ENCODE data around the gene ST6GALNAC3. TPM values are rescaled to one million over a fixed set of nuclear protein-coding genes. Genes with fewer than 3 reads are reported as not detected.

The ST6GALNAC3 gene
- total and polyA plus RNA-seq, 2 donors from 2014 or later, result 8.8 to 15.8 TPM

DNA sequence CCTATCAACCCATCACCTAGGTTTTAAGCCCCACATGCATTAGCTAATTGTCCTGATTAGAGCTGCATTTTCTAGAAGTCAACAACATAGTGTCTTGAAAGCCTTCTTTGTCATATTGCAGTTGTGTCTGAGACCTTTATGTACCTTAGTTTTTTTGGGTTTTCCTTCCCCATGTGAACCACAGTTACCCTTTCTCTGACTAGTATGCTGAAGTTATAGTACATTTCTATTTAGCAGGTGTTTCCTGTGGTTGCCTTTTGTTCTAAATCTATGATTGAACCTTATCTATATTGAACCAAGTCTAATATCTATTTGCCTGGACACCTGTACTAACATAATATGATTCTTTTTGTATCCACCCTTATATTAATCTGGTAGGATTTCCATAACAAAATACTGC lies 135.6 kb downstream of the ST6GALNAC3 start:
- H3K9ac ChIP-seq (ENCODE audit: low read length in 3 of 3), result no peak overlapping the region
- no peaks in the 10 kb centered on the region for H3K27me3 ChIP-seq (ENCODE audit: control insufficient read depth, insufficient read depth, low read length)
- FAIRE-seq (no peak), DNase-seq (no peak)
- H3K4me3 ChIP-seq (ENCODE audit: low read length in 3 of 3), result no peak overlapping the region
- TF ChIP-seq, protein P1, sequence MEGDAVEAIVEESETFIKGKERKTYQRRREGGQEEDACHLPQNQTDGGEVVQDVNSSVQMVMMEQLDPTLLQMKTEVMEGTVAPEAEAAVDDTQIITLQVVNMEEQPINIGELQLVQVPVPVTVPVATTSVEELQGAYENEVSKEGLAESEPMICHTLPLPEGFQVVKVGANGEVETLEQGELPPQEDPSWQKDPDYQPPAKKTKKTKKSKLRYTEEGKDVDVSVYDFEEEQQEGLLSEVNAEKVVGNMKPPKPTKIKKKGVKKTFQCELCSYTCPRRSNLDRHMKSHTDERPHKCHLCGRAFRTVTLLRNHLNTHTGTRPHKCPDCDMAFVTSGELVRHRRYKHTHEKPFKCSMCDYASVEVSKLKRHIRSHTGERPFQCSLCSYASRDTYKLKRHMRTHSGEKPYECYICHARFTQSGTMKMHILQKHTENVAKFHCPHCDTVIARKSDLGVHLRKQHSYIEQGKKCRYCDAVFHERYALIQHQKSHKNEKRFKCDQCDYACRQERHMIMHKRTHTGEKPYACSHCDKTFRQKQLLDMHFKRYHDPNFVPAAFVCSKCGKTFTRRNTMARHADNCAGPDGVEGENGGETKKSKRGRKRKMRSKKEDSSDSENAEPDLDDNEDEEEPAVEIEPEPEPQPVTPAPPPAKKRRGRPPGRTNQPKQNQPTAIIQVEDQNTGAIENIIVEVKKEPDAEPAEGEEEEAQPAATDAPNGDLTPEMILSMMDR (IDR thresholded peaks at IDR 0.05; ENCODE audit: borderline replicate concordance, extremely low read depth, insufficient read depth), result no peak
- no peaks in the 10 kb centered on the region for H3K36me3 ChIP-seq (ENCODE audit: control insufficient read depth in 2 of 3, insufficient read depth in 3 of 3, low read length in 3 of 3)
- H3K27ac ChIP-seq (ENCODE audit: low read depth in 2 of 2, low read length in 2 of 2), result no peak overlapping the region
- no peaks in the 10 kb centered on the region for H3K9me3 ChIP-seq (ENCODE audit: control insufficient read depth in 2 of 3, insufficient read depth in 1 of 3, low read length in 3 of 3)
- H3K4me1 ChIP-seq (ENCODE audit: control insufficient read depth in 2 of 3, insufficient read depth in 2 of 3, low read depth in 1 of 3, low read length in 3 of 3), result peaks cover 0 to 2% (median 0%) of the 10 kb centered on the region in 3 donors
- intact Hi-C loops (cut with DNase I), result no loop called here

DNA sequence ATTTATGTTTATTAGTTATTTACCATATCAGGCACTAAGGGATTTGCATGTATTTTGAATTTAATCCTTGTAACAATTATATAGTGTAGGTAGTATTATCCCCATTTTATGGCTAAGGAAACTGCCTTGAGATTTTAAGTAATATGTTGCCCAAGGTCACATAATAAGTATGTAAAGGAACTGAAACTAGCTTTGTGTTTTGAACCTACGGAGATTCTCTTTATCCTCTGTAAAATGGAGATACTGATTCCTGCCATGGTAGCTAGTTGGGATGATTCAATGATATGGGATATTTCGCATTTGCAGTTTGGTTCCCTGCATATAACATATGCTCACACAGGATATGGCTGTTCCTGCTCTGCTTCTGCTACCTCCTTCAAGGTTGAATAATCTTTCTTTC lies 144.3 kb downstream of the ST6GALNAC3 start:
- FAIRE-seq, result no peak
- TF ChIP-seq, protein P1 (IDR thresholded peaks at IDR 0.05; ENCODE audit: borderline replicate concordance, extremely low read depth, insufficient read depth), result no peak

DNA sequence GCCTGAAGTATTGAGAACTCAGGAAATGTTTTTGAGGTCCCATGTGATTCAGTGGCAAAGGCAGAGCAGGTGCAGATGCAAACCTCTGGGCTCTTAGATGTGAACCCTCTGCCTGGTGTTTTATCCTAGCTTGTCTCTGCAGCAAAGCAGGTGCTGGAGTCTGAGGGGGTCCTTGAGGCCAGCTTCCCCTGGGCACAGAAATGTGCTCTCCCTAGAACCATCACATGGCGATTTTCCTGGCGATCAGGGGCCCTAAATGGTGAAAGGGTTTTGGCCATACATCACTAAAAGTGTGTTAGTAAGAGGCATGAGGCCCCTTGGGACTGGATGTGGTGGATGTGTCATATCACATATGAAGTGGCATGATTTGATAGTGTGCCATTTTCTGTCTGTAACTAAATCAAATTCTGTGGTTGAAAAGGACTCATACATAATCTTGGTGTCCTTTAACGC lies 144.8 kb downstream of the ST6GALNAC3 start:
- no peaks in the 10 kb centered on the region for H3K9me3 ChIP-seq (ENCODE audit: control insufficient read depth in 2 of 3, insufficient read depth in 1 of 3, low read length in 3 of 3)
- no peaks in the 10 kb centered on the region for H3K4me1 ChIP-seq (ENCODE audit: control insufficient read depth in 2 of 3, insufficient read depth in 2 of 3, low read depth in 1 of 3, low read length in 3 of 3)
- DNase-seq (no peak), FAIRE-seq (no peak)
- no peak overlapping the region for H3K4me3 ChIP-seq (ENCODE audit: low read length in 3 of 3)
- no peak overlapping the region for H3K9ac ChIP-seq (ENCODE audit: low read length in 3 of 3)
- intact Hi-C loops (cut with DNase I), result no loop called here
- H3K27ac ChIP-seq (ENCODE audit: low read depth in 2 of 2, low read length in 2 of 2), result no peak overlapping the region
- no peaks in the 10 kb centered on the region for H3K27me3 ChIP-seq (ENCODE audit: control insufficient read depth, insufficient read depth, low read length)
- TF ChIP-seq, protein P1 (IDR thresholded peaks at IDR 0.05; ENCODE audit: borderline replicate concordance, extremely low read depth, insufficient read depth), result no peak
- H3K36me3 ChIP-seq (ENCODE audit: control insufficient read depth in 2 of 3, insufficient read depth in 3 of 3, low read length in 3 of 3), result no peaks in the 10 kb centered on the region

More for the DNA sequence above, 144.3 kb downstream of the ST6GALNAC3 start:
- intact Hi-C loops (cut with DNase I), result no loop called here
- no peaks in the 10 kb centered on the region for H3K9me3 ChIP-seq (ENCODE audit: control insufficient read depth in 2 of 3, insufficient read depth in 1 of 3, low read length in 3 of 3)
- H3K27me3 ChIP-seq (ENCODE audit: control insufficient read depth, insufficient read depth, low read length), result no peaks in the 10 kb centered on the region
- no peak overlapping the region for H3K27ac ChIP-seq (ENCODE audit: low read depth in 2 of 2, low read length in 2 of 2)
- H3K4me1 ChIP-seq (ENCODE audit: control insufficient read depth in 2 of 3, insufficient read depth in 2 of 3, low read depth in 1 of 3, low read length in 3 of 3), result no peaks in the 10 kb centered on the region
- no peak for DNase-seq
- no peaks in the 10 kb centered on the region for H3K36me3 ChIP-seq (ENCODE audit: control insufficient read depth in 2 of 3, insufficient read depth in 3 of 3, low read length in 3 of 3)
- no peak overlapping the region for H3K4me3 ChIP-seq (ENCODE audit: low read length in 3 of 3)
- no peak overlapping the region for H3K9ac ChIP-seq (ENCODE audit: low read length in 3 of 3)

DNA sequence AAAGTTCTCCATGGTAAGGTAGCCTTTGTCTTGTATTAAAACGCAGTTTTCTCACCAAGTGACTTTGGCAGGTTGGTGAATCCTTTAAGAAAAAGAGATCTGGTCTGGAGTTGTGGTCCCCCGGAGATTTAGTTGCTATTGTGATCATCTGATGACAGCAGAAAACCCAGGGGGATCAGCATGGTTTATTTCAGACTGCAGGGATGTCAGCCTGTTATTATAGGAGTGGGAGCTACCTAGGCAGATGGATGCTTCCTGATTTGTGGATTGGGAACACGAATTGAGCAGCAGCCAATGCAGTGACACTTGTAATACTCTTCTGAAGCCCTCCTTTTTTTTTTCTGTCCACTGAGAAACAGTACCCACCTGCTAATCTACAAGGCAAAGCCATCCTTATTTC lies 150.2 kb downstream of the ST6GALNAC3 start:
- H3K27me3 ChIP-seq (ENCODE audit: control insufficient read depth, insufficient read depth, low read length), result no peaks in the 10 kb centered on the region
- no peak overlapping the region for H3K9ac ChIP-seq (ENCODE audit: low read length in 3 of 3)
- DNase-seq, result no peak
- no peak overlapping the region for H3K27ac ChIP-seq (ENCODE audit: low read depth in 2 of 2, low read length in 2 of 2)
- no peak overlapping the region for H3K4me3 ChIP-seq (ENCODE audit: low read length in 3 of 3)
- H3K4me1 ChIP-seq (ENCODE audit: control insufficient read depth in 2 of 3, insufficient read depth in 2 of 3, low read depth in 1 of 3, low read length in 3 of 3), result no peaks in the 10 kb centered on the region
- intact Hi-C loops (cut with DNase I), result no loop called here
- H3K9me3 ChIP-seq (ENCODE audit: control insufficient read depth in 2 of 3, insufficient read depth in 1 of 3, low read length in 3 of 3), result no peaks in the 10 kb centered on the region
- no peak for FAIRE-seq
- TF ChIP-seq, protein P1 (IDR thresholded peaks at IDR 0.05; ENCODE audit: borderline replicate concordance, extremely low read depth, insufficient read depth), result no peak
- H3K36me3 ChIP-seq (ENCODE audit: control insufficient read depth in 2 of 3, insufficient read depth in 3 of 3, low read length in 3 of 3), result no peaks in the 10 kb centered on the region

Measured in kidney (tissue), 14 donors.